Type B pancreatic cell (in vitro differentiated cells): Measurements from ENCODE around the gene MKLN1. TPM values are rescaled to one million over a fixed set of nuclear protein-coding genes. Genes with fewer than 3 reads are reported as not detected.
A peak's percentile ranks its signal among the peaks of the same experiment; 100 is the strongest.

Source experiments
- DNase-seq: peaks from one replicate; pipeline ENCODE4 v3.0.0; 2021; ENCODE audit warnings: mixed read lengths; ENCODE audit not compliant: unreplicated experiment; ENCODE audit errors: extremely low spot score
- H3K27ac Mint-ChIP-seq: 2 replicates; pipeline ENCODE4 v1.8.0; 2021; ENCODE audit warnings: mild to moderate bottlenecking, mixed read lengths
- H3K27me3 Mint-ChIP-seq: 2 replicates; pipeline ENCODE4 v1.8.0; 2021; ENCODE audit warnings: mixed read lengths
- H3K36me3 Mint-ChIP-seq: 2 replicates; pipeline ENCODE4 v1.8.0; 2021; ENCODE audit warnings: mixed read lengths
- H3K4me1 Mint-ChIP-seq: one replicate; pipeline ENCODE4 v1.8.0; 2021; ENCODE audit warnings: mixed read lengths; ENCODE audit not compliant: unreplicated experiment
- H3K4me3 Mint-ChIP-seq: 2 replicates; pipeline ENCODE4 v1.8.0; 2021; ENCODE audit warnings: mild to moderate bottlenecking, mixed read lengths
- H3K9me3 Mint-ChIP-seq: 2 replicates; pipeline ENCODE4 v1.8.0; 2021; ENCODE audit warnings: mixed read lengths
- total RNA-seq: library from RNA; stranded (reverse); gene quantifications from 2 replicates; pipeline ENCODE4 v1.2.1, GENCODE V29; 2021; ENCODE audit warnings: low replicate concordance
- TF ChIP-seq, protein P1 (sequence below): fragments of 200-600 bp; sonication (generic); conservative IDR thresholded peaks from 2 replicates; pipeline ENCODE4 v1.5.0; 2021; ENCODE audit warnings: antibody characterized with exemption, mild to moderate bottlenecking

Gene MKLN1
- total RNA-seq, 1 donor from 2014 or later, result 47.7 TPM

DNA sequence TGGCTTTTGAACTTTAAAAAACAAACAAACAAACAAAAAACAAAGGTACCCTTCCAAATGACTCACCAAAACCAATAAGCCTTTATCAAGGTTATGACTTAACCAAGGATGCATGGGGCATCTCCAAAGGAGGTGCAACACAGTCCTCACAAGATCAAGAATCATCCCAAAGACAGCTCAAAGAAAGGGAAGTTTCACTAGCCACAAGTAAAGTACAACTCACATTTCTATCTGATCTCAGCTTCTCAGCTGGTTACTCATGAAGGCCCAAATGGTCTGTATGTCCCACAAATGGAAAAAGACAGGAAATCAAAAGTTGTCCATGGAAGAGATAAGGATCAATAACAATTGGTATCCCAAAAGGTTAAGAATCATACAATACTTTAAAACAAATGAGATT, 6.0 kb upstream of the MKLN1 start:
- peaks cover 2% of the 10 kb centered on the region for H3K4me1 Mint-ChIP-seq
- DNase-seq, result no peak
- no peaks in the 10 kb centered on the region for H3K36me3 Mint-ChIP-seq
- TF ChIP-seq, protein P1, sequence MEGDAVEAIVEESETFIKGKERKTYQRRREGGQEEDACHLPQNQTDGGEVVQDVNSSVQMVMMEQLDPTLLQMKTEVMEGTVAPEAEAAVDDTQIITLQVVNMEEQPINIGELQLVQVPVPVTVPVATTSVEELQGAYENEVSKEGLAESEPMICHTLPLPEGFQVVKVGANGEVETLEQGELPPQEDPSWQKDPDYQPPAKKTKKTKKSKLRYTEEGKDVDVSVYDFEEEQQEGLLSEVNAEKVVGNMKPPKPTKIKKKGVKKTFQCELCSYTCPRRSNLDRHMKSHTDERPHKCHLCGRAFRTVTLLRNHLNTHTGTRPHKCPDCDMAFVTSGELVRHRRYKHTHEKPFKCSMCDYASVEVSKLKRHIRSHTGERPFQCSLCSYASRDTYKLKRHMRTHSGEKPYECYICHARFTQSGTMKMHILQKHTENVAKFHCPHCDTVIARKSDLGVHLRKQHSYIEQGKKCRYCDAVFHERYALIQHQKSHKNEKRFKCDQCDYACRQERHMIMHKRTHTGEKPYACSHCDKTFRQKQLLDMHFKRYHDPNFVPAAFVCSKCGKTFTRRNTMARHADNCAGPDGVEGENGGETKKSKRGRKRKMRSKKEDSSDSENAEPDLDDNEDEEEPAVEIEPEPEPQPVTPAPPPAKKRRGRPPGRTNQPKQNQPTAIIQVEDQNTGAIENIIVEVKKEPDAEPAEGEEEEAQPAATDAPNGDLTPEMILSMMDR, result no peak
- no peaks in the 10 kb centered on the region for H3K27me3 Mint-ChIP-seq
- no peak overlapping the region for H3K4me3 Mint-ChIP-seq
- H3K9me3 Mint-ChIP-seq, result no peaks in the 10 kb centered on the region
- H3K27ac Mint-ChIP-seq, result no peak overlapping the region

DNA sequence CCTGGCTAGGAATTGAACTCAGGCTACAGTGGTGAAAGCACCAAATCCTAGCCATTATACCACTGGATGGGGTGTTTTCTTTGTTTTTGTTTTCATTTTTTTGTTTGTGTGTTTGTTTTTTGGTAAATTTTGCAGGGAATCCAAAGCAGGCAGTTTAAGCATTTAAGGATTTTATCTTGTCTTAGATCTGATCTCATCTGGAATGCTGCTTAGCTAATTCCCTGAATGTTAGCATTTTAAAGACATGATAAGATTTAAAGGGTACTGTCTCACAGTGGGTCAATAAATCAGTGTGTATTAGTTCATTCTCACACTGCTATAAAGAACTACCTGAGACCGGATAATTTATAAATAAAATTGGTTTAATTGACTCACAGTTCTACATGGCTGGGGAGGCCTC, 5.6 kb upstream of the MKLN1 start:
- Mint-ChIP-seq H3K4me1 (peaks cover 6% of the 10 kb centered on the region), H3K4me3 (no peak overlapping the region), H3K36me3 (no peaks in the 10 kb centered on the region), H3K9me3 (no peaks in the 10 kb centered on the region), H3K27ac (no peak overlapping the region), H3K27me3 (no peaks in the 10 kb centered on the region)
- no peak for DNase-seq
- TF ChIP-seq, protein P1, result no peak

DNA sequence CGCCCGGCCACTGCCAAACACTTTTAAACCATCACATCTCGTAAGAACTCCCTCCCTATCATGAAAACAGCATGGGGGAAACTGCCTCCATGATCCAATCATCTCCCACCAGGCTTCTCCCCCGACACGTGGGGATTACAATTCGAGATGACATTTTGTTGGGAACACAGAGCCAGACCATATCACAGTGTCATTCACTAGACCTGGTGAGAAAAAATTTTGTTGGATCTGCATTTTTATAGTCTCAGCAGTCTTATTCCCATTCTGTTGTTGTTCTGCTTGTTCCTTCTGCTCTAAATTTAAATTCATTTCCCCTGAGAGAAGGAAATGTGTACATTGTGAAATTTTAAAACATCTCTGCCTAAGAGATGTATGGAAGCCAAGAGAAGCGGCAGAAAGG, 4.8 kb upstream of the MKLN1 start:
- Mint-ChIP-seq H3K36me3 (no peaks in the 10 kb centered on the region), H3K9me3 (no peaks in the 10 kb centered on the region), H3K27me3 (no peaks in the 10 kb centered on the region), H3K27ac (no peak overlapping the region), H3K4me3 (no peak overlapping the region), H3K4me1 (peaks cover 7% of the 10 kb centered on the region)
- DNase-seq, result no peak
- TF ChIP-seq, protein P1, result no peak

DNA sequence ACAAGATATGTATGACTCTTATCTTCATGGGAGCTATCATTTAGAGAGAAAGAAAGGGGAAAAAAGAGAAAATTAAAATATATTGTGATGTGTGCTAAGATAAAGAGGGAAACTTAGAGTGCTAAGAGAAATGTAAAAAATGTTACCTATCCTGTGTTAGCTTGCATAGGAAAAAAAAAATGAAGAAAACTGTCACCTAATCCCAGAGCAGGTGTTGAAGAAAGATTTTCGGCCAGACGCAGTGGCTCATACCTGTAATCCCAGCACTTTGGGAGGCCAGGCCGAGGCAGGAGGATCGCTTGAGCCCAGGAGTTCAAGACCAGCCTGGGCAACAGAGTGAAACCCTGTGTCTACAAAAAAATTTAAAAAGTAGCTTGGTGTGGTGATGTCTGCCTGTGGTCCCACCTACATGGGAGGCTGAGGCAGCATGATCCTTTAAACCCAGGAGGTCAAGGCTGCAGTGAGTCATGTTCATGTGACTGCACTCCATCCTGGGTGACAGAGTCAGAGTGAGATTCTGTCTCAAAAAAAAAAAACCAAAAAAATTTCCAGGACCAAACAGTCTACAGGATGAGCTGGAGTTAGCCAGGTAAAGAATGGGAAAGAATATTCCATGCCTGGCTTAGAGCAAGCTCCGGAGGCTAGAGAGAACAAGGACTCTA, 2.4 kb upstream of the MKLN1 start:
- Mint-ChIP-seq H3K4me3 (peak overlapping the region; percentile 42), H3K27me3 (no peaks in the 10 kb centered on the region), H3K36me3 (no peaks in the 10 kb centered on the region), H3K9me3 (no peaks in the 10 kb centered on the region), H3K4me1 (peaks cover 19% of the 10 kb centered on the region), H3K27ac (peak overlapping the region; percentile 1)
- TF ChIP-seq, protein P1, result no peak
- DNase-seq, result no peak

DNA sequence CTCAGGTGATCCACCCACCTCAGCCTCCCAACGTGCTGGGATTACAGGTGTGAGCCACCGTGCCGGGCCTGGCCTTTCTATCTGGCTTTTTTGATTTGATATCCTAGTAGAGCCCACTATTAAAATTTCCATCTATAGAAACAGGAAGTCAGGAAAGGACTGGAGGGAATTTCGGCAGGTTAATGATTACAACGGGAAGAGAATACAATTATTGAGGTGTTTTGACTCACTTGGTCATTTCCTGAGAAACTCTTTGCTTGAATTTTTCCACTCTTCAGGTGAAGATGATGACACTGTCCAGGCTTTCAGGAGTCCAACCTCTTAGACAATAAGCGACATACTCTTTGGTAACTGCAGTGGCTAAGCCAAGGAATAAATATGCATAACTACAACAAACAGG, 1.1 kb upstream of the MKLN1 start:
- TF ChIP-seq, protein P1, result no peak
- Mint-ChIP-seq H3K9me3 (no peaks in the 10 kb centered on the region), H3K4me3 (peak overlapping the region; percentile 96), H3K4me1 (peaks cover 25% of the 10 kb centered on the region), H3K27me3 (no peaks in the 10 kb centered on the region), H3K36me3 (peaks cover 3% of the 10 kb centered on the region), H3K27ac (peak overlapping the region; percentile 95)
- DNase-seq, result no peak
